Activated CD4-positive, alpha-beta T cell treated with anti-CD3 and anti-CD28 coated beads, Interleukin-2, amount 10 ng/mL, durations not matched to agents 7 days and 5 days (primary cell): Measurements from ENCODE around the gene SARNP. TPM values are rescaled to one million over a fixed set of nuclear protein-coding genes. Genes with fewer than 3 reads are reported as not detected.

ENCODE experiments used
- CTCF ChIA-PET: fragments of 350-600 bp; sonication (Branson Sonifier 250); formaldehyde crosslinking; loops from one replicate; lab custom pipeline; 2021; ENCODE audit warnings: antibody characterized with exemption; lab: Charles Lee
- POLR2A ChIA-PET: fragments of 350-600 bp; sonication (Branson Sonifier 250); formaldehyde crosslinking; loops from one replicate; lab custom pipeline; 2021; ENCODE audit warnings: antibody characterized with exemption; lab: Charles Lee
- DNase-seq: peaks from one replicate; pipeline ENCODE4 v3.0.0-alpha.2; 2020
- H3K27ac Mint-ChIP-seq: one replicate; pipeline ENCODE4 v1.8.0; 2021; ENCODE audit warnings: mild to moderate bottlenecking, moderate library complexity, mixed read lengths
- H3K27me3 Mint-ChIP-seq: one replicate; pipeline ENCODE4 v1.8.0; 2021; ENCODE audit warnings: mixed read lengths
- H3K36me3 Mint-ChIP-seq: one replicate; pipeline ENCODE4 v1.8.0; 2021; ENCODE audit warnings: low read depth, mixed read lengths
- H3K4me1 Mint-ChIP-seq: one replicate; pipeline ENCODE4 v1.8.0; 2021; ENCODE audit warnings: mixed read lengths
- H3K4me3 Mint-ChIP-seq: one replicate; pipeline ENCODE4 v1.8.0; 2021; ENCODE audit warnings: mild to moderate bottlenecking, moderate library complexity, mixed read lengths
- H3K9me3 Mint-ChIP-seq: one replicate; pipeline ENCODE4 v1.8.0; 2021; ENCODE audit warnings: mixed read lengths
- total RNA-seq, 2 experiments: library from RNA; stranded (reverse); gene quantifications; one replicate each; pipeline ENCODE4 v1.2.3, GENCODE V29; 2021

Gene SARNP
- total RNA-seq, 2 experiments from 2014 or later, result 87.5 to 102 TPM

- Mint-ChIP-seq H3K4me3 (peak overlapping the region; percentile 87), H3K4me1 (peaks cover 40% of the 10 kb centered on the region), H3K27ac (peak overlapping the region; percentile 86), H3K27me3 (peaks cover 9% of the 10 kb centered on the region), H3K36me3 (no peaks in the 10 kb centered on the region), H3K9me3 (no peaks in the 10 kb centered on the region)
- CTCF ChIA-PET, result interaction anchor here (0.6 to 8.2 kb wide), 33 partner anchors 8 to 495 kb away, joined by 3 to 75 read pairs (median 5); partner anchors contain the start of genes BLOC1S1, CD63, DGKA and ORMDL2
- POLR2A ChIA-PET, result interaction anchor here (1.8 kb wide), 1 partner anchor 237 kb away, joined by 4 read pairs; the partner anchor contains the start of gene RAB5B
- DNase-seq, result no peak
Measured at GRCh38 chr12:55737581-55738122, 79.9 kb downstream of the SARNP start.

- CTCF ChIA-PET, result interaction anchor here (0.5 to 8.2 kb wide), 18 partner anchors 9 to 452 kb away, joined by 3 to 75 read pairs (median 4); partner anchors contain the start of genes BLOC1S1, ORMDL2, RAB5B and RDH5
- no peak overlapping the region for H3K27ac Mint-ChIP-seq
- no peaks in the 10 kb centered on the region for H3K36me3 Mint-ChIP-seq
- POLR2A ChIA-PET, result no interaction called here
- H3K4me1 Mint-ChIP-seq, result peaks cover 35% of the 10 kb centered on the region
- peak overlapping the region; percentile 87 for H3K4me3 Mint-ChIP-seq
- H3K27me3 Mint-ChIP-seq, result peaks cover 5% of the 10 kb centered on the region
- no peaks in the 10 kb centered on the region for H3K9me3 Mint-ChIP-seq
- peak; percentile 66 for DNase-seq
Measured at GRCh38 chr12:55736780-55737580, 80.5 kb downstream of the SARNP start.

- Mint-ChIP-seq H3K27ac (peak overlapping the region; percentile 41), H3K36me3 (no peaks in the 10 kb centered on the region), H3K27me3 (peaks cover 2% of the 10 kb centered on the region), H3K4me1 (peaks cover 33% of the 10 kb centered on the region), H3K4me3 (no peak overlapping the region), H3K9me3 (no peaks in the 10 kb centered on the region)
- CTCF ChIA-PET, result interaction anchor here (0.5 to 8.2 kb wide), 6 partner anchors 11 to 311 kb away, joined by 3 to 75 read pairs (median 4); partner anchors contain the start of genes BLOC1S1 and RDH5
- POLR2A ChIA-PET, result no interaction called here
- no peak for DNase-seq
Measured at GRCh38 chr12:55736076-55736475, 81.4 kb downstream of the SARNP start.

GRCh38 chr12:55734595-55734994, 82.9 kb downstream of the SARNP start:
- peaks cover 39% of the 10 kb centered on the region for H3K4me1 Mint-ChIP-seq
- no peaks in the 10 kb centered on the region for H3K9me3 Mint-ChIP-seq
- DNase-seq, result no peak
- H3K27ac Mint-ChIP-seq, result no peak overlapping the region
- H3K36me3 Mint-ChIP-seq, result no peaks in the 10 kb centered on the region
- no peak overlapping the region for H3K4me3 Mint-ChIP-seq
- POLR2A ChIA-PET, result interaction anchor here (0.6 kb wide), 1 partner anchor 319 kb away, joined by 16 read pairs; no protein-coding TSS in a partner anchor
- CTCF ChIA-PET, result interaction anchor here (0.7 to 8.2 kb wide), 4 partner anchors 15 to 193 kb away, joined by 3 to 75 read pairs (median 4); partner anchors contain the start of genes BLOC1S1, PYM1 and RDH5
- H3K27me3 Mint-ChIP-seq, result no peaks in the 10 kb centered on the region

- Mint-ChIP-seq H3K27me3 (no peaks in the 10 kb centered on the region), H3K27ac (no peak overlapping the region), H3K4me1 (peaks cover 39% of the 10 kb centered on the region), H3K36me3 (no peaks in the 10 kb centered on the region), H3K9me3 (no peaks in the 10 kb centered on the region), H3K4me3 (no peak overlapping the region)
- CTCF ChIA-PET, result interaction anchor here (0.5 to 8.2 kb wide), 4 partner anchors 15 to 87 kb away, joined by 3 to 75 read pairs (median 3); partner anchors contain the start of genes BLOC1S1 and RDH5
- POLR2A ChIA-PET, result interaction anchor here (1.0 kb wide), 1 partner anchor 240 kb away, joined by 4 read pairs; the partner anchor contains the start of gene RAB5B
- no peak for DNase-seq
Measured at GRCh38 chr12:55733858-55734257, 83.7 kb downstream of the SARNP start.

GRCh38 chr12:55733021-55733555, 84.4 kb downstream of the SARNP start:
- peaks cover 34% of the 10 kb centered on the region for H3K4me1 Mint-ChIP-seq
- H3K4me3 Mint-ChIP-seq, result no peak overlapping the region
- POLR2A ChIA-PET, result interaction anchor here (0.6 to 1.0 kb wide), 2 partner anchors 241 to 263 kb away, joined by 3 to 4 read pairs; partner anchors contain the start of gene RAB5B
- CTCF ChIA-PET, result interaction anchor here (0.8 to 1.2 kb wide), 3 partner anchors 85 to 263 kb away, joined by 3 read pairs; partner anchors contain the start of genes ORMDL2 and SARNP
- no peaks in the 10 kb centered on the region for H3K9me3 Mint-ChIP-seq
- DNase-seq, result no peak
- H3K36me3 Mint-ChIP-seq, result no peaks in the 10 kb centered on the region
- H3K27ac Mint-ChIP-seq, result no peak overlapping the region
- H3K27me3 Mint-ChIP-seq, result no peaks in the 10 kb centered on the region

- no peak overlapping the region for H3K27ac Mint-ChIP-seq
- peaks cover 33% of the 10 kb centered on the region for H3K4me1 Mint-ChIP-seq
- no peak for DNase-seq
- H3K4me3 Mint-ChIP-seq, result no peak overlapping the region
- POLR2A ChIA-PET, result no interaction called here
- CTCF ChIA-PET, result interaction anchor here (1.2 kb wide), 1 partner anchor 86 kb away, joined by 3 read pairs; the partner anchor contains the start of genes ORMDL2 and SARNP
- H3K36me3 Mint-ChIP-seq, result no peaks in the 10 kb centered on the region
- H3K9me3 Mint-ChIP-seq, result no peaks in the 10 kb centered on the region
- H3K27me3 Mint-ChIP-seq, result no peaks in the 10 kb centered on the region
Measured at GRCh38 chr12:55732288-55732687, 85.2 kb downstream of the SARNP start.

GRCh38 chr12:55729819-55730818, 87.4 kb downstream of the SARNP start:
- Mint-ChIP-seq H3K4me1 (peaks cover 36% of the 10 kb centered on the region), H3K27me3 (no peaks in the 10 kb centered on the region), H3K4me3 (peak overlapping the region; percentile 87), H3K27ac (peak overlapping the region; percentile 92), H3K9me3 (no peaks in the 10 kb centered on the region), H3K36me3 (peaks cover 12% of the 10 kb centered on the region)
- DNase-seq, result peak; percentile 33
- POLR2A ChIA-PET, result interaction anchor here (0.5 kb wide), 1 partner anchor 1314 kb away, joined by 4 read pairs; no protein-coding TSS in a partner anchor
- CTCF ChIA-PET, result interaction anchor here (0.8 to 2.3 kb wide), 15 partner anchors 8 to 528 kb away, joined by 3 to 22 read pairs (median 4); partner anchors contain the start of genes ANKRD52, BLOC1S1, RAB5B and SUOX

GRCh38 chr12:55728939-55729818, 88.3 kb downstream of the SARNP start, which contains the start of gene CD63:
Gene CD63 (minus strand): TSS chr12:55729009. CDS start chr12:55728341, 668 bp downstream.
- Mint-ChIP-seq H3K4me1 (peaks cover 42% of the 10 kb centered on the region), H3K4me3 (peak within 1 kb of the TSS; percentile 87), H3K9me3 (no peaks in the 10 kb centered on the region), H3K36me3 (peaks cover 16% of the 10 kb centered on the region), H3K27me3 (no peaks in the 10 kb centered on the region), H3K27ac (peak within 1 kb of the TSS; percentile 92)
- POLR2A ChIA-PET, result no interaction called here
- DNase-seq, result peak; percentile 58
- CTCF ChIA-PET, result interaction anchor here (0.8 to 2.3 kb wide), 13 partner anchors 9 to 529 kb away, joined by 3 to 22 read pairs (median 4); partner anchors contain the start of genes ANKRD52, BLOC1S1, RAB5B and SUOX

GRCh38 chr12:55728186-55728938, 89.2 kb downstream of the SARNP start:
- Mint-ChIP-seq H3K9me3 (no peaks in the 10 kb centered on the region), H3K4me1 (peaks cover 42% of the 10 kb centered on the region), H3K27ac (peak overlapping the region; percentile 62), H3K27me3 (no peaks in the 10 kb centered on the region), H3K4me3 (peak overlapping the region; percentile 69), H3K36me3 (peaks cover 19% of the 10 kb centered on the region)
- no peak for DNase-seq
- ChIA-PET POLR2A (no interaction called here), CTCF (interaction anchor here (1.4 to 1.7 kb wide), 5 partner anchors 9 to 90 kb away, joined by 3 to 17 read pairs (median 4); partner anchors contain the start of genes BLOC1S1 and ORMDL2)
